ENCODE data around the gene EFHC1. TPM values are rescaled to one million over a fixed set of nuclear protein-coding genes. Genes with fewer than 3 reads are reported as not detected.

Gene EFHC1
- total RNA-seq, 1 donor from 2014 or later: 1.6 TPM

DNA sequence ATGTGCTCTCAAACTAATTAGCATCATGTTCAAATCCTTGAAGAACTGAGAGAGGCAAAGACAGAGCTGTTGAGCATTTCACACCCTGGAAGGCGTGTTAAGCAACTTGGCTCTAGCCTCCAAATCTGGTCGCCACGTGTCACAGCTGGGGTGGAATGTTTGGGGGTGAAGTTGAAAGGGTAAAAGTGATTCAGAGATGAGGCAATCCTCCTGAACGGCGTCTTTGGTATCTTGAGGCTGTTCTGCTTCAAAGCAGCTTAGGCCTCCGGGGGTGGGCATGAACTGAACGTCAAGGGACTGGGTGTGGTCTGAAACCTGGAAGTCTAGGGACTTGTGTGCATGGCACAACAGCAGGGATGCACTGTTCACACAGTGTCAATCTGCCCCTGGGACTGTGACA lies 94.4 kb downstream of the EFHC1 start:
- intact Hi-C loops (cut with micrococcal nuclease): no loop called here

DNA sequence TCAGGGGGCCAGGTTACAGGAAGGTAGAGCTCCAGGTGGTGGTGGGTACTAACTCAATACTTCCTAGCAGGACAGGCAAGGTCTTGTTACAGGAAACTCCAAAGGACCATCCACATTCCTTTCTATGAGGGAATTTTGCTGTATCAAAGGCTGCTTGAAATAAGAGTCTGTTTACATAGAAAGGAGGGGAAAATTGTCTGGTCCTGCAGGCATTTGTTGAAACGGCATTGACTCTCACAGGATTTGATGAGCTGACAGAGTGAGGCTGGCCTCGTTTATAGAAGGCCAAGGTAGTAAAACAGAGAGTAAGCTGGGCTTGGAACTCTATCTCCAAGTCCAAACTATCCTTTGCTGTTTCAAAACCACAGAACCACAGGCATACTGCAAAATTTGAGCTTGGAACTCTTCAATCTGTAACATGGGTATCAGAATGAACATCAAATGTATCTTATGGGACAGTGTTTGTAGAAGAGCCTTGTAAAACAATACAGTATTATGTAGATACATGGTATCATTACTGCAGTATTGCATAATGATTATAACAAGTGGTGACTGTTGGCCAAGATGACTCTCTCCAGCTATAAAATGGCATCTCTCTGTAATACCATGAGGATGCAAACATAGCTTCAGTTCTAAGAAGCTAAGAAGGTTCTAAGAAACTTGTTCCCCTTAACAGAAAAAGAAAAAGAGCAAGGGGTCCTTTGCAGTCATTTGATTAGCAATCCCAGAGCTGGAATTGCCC lies 95.2 kb downstream of the EFHC1 start:
- intact Hi-C loops (cut with micrococcal nuclease): no loop called here

DNA sequence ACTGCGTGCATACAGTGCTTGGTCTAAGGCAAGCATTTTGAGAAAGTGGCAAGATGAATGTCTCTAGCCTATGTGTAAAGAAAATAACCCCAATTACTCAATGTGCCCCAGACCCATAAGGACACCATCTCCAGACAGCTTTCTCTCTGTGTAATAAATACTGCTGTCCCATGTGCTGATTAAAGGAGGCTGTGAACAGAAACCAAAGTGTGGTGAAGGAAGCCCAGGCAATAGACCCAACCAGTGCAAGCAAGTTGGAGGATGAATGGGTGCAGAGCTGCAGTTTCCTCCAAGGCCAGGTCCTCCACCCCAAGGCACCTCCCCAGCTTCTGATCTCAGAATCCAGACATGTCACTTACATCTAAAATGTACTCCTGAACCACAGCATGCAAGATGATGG lies 96.1 kb downstream of the EFHC1 start:
- intact Hi-C loops (cut with micrococcal nuclease): loop anchor here (1.0 kb wide), 1 partner anchor 21 kb away; no protein-coding TSS in a partner anchor

DNA sequence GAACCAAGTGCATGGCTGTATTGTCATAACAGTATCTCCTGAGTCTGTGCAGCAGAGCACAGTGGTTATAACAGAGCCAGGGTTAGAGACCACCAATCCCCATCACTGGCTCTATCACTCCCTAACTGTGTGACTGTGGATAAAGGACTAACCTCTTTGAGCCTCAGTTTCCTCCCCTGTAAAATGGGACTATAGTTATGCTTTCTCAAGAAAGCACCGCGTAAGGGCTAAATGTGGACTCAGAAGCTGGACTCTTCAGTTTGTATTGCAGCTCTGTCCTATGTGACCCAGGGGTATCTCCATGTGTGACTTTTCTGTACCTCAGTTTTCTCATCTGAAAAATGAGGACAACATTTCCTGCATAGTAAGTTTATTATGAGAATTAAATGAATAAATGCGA lies 96.8 kb downstream of the EFHC1 start:
- intact Hi-C loops (cut with micrococcal nuclease): loop anchor here (1.0 kb wide), 1 partner anchor 20 kb away; no protein-coding TSS in a partner anchor

DNA sequence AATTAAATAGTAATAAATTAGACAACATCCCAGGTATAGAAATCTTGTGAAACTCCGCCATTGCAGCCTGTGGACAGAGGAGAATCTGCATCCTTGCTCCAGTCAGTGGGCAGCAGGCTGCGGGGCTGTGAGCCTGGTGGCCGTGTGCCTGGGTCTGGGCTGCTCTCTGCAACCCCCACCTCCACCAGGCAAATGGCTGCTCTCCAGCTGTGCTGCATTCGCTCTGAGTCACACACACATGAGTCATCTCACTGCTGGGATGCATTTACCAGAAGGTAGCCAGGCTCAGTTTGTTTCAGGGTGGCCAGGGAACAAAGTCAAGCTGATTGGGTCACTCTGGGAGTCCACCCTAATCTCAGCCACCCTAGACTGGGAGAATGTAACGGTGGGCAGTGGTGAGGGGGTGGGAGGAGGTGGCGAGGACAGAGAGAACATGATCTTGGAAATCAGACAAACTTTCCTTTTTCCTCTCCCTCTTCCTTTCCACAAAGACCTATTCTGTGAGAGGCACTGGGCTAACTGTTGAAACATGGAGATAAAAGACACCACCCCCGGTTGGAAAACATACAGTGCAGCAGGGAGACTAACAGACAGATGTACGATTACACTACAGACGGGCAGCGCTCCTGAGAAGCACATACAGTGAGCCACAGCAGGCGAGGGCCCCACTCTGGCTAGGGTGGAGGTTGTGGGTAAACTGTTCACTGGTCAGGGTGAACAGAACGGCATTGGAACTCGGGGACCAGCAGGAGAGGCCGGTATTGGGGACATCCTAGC lies 97.5 kb downstream of the EFHC1 start:
- intact Hi-C loops (cut with micrococcal nuclease): no loop called here

DNA sequence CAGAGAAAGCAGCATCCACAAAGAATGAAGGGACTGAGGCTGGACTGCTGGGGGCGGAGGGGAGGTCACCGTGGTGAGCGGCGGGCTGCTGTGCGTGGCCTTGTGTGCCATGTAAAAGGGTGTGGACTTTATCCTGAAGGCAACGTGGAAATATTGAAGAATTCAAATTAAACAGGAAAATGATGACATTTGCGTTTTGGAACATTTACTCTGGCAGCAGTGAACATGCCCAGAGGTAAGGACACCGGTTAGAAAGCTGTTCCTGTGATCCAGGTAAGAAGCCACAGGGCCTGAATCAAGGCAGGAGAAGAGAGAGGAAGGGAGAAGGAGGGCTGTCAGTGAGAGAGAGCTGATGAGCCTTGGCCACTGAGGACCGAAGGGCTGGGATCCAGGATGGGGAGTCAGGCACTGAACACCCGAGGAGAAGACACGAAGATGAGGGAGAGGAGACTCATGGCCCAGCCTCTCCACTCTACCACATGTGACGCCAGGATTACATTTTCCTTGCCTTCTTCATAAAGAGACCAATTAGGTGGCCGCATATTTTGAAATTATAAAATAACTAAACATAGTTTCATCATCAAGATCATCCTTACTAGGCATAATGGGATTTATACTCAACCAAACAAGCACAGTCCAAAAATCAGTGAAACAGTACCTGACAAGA lies 98.3 kb downstream of the EFHC1 start:
- intact Hi-C loops (cut with micrococcal nuclease): no loop called here

DNA sequence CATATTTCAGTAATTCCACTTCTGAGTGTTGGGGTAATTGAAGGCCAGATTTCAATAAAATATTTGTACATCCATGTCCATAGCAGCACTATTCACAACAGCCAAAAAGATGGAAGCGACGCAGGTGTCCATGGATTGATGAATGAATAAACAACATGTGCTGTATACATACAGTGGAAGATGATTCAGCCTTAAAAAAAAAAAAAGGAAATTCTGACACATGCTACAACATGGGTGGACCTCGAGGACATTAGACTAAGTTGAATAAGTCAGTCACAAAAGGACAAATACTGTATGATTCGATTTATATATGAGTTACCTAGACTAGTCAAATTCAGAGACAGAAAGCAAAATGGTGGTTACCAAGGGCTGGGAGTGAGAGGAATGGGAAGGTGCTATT lies 99.5 kb downstream of the EFHC1 start:
- intact Hi-C loops (cut with micrococcal nuclease): no loop called here

DNA sequence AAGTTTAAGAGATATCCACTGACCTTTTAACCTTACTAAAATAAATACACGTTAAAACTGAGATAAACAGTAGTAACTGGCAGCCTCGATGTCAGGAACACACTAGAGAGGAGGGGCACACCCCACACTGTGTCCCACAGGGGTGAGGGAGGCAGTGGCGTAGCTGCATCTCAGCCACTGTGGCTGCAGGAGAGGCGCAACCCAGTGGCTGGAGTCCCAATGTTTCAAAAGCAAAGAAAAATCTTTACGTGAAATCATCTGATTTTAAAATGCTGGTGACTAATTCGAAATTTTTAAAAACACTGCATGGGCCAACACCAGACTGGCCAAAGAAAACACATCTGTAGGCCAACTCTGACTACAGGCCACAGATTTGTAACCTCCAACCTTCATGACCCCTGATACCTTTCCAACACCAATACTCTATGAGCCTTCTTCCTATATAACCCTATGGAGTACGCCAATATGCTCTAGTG lies 102.0 kb downstream of the EFHC1 start:
- intact Hi-C loops (cut with micrococcal nuclease): no loop called here

DNA sequence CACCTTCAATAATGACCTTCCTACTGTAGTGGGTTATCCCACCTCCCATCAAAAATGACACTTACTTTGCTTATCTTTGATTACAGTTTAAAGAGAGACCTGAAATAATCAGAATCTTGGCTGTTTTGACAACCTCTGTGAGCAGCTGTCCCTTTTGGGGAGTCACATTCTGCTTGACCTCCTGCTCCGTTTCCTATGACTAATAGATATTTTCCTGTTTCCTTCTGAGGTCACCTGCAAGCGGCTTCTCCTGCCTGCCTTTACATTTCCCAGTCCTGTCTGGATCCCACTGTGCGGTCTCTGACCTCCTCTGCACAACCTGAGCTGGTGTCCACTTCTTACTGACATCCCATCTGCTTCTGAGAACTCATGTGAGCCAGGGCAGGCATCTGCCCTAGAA lies 102.5 kb downstream of the EFHC1 start:
- intact Hi-C loops (cut with micrococcal nuclease): no loop called here

DNA sequence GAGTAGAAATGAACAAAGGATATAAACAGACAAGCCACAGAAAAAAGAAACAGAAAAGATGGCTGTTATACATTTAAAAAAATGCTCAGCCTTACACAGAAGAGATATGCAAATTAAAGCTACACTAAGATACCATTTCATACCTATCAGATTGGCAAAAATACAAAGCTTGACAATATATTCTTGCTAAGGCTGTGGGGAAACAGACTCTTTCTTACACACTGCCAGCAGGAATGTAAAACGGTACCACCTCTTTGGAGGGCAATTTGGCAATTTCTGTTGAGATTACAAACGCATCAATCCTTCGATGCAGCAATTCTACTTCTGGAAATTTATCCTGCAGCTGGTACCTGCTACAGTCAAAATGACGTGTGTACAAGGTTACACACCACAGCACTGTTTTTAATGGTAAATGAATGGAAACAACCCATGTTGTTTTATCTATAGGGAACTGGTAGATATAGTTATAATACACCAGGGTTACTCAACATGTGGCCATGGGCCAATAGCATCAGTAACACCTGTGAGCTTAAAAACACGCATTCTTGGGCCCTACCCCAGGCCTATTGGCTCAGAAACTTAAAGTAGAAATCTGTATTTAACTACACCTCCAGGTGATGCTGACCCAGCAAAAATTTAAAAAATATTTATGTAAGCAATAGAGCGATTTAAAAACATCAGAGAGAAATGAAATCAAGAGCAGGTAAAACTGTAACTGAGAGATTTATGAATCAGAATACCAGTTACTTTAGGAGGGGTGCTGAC lies 103.4 kb downstream of the EFHC1 start:
- intact Hi-C loops (cut with micrococcal nuclease): no loop called here

DNA sequence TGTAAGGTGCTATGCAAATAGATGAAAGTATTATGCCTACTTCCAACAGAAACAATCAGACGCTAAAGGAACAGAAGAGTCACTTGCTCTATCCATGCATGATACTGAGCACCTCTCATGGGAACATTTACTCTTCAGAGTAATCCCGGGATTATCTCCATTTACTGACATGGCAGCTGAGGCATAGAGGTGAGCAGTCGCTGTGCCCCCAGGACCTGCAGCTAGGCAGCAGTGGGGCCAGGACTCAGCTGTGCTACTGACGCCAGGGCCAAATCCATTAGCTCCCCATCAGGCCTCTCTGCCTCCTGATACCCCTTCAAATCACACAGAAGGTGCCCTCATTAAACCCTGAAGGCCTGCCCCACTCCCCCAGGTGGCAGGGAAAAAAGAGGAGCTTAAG lies 104.8 kb downstream of the EFHC1 start:
- intact Hi-C loops (cut with micrococcal nuclease): no loop called here

DNA sequence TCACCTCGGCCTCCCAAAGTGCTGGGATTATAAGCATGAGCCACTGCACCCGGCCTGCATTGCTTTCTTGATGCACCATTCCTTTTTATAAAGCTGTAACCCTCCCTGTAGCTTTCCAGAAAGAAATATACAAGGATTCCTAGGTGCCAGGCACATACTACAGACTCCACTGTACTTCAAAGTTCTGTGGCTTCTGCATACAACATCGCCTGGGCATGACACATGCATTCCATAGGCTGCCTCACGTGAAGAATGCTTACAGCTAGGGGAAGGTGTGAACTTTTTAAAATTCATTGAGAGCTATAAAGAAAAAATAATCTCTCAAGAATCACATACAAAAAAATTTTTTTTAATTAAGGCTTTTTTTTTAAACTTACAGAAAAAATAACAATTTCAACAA lies 106.5 kb downstream of the EFHC1 start:
- intact Hi-C loops (cut with micrococcal nuclease): no loop called here

DNA sequence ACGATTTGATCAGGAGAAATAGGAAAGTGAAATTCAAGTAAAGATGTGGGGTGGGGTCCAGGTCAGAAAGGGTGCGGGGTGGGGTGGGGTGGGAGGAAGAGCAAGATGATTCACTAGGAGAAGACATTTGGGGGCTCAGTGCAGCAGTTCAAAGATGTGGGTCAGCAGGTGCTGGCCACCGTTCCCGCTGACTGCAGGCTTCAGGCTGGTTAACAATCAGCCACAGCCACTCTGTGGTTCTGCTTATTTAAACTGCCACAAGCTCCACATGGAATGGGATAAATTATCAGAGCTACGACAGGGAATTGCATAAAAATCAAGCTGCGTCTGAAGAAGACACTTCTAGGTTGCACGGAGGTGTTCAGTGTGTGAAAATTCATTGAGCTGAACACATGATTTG lies 107.3 kb downstream of the EFHC1 start:
- intact Hi-C loops (cut with micrococcal nuclease): no loop called here

DNA sequence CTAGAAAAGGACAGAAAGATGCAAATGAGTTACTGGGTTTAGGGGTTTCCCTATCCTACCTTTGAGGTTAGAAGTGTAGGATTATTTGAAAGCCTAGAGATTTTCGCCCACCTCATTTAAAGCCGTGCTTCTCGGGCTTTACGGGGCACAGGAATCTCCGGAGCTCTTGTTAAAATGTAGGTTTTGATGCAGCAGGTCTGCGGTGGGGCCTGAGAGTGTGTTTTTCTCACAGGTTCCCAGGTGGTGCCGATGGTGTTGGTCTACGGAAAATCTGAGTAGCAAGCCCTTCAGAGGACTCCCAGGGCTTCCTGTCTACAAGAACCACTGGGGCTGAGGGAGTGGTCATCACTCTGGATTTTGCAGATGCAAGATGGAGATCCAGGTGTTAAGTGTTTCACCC lies 109.2 kb downstream of the EFHC1 start:
- intact Hi-C loops (cut with micrococcal nuclease): no loop called here

DNA sequence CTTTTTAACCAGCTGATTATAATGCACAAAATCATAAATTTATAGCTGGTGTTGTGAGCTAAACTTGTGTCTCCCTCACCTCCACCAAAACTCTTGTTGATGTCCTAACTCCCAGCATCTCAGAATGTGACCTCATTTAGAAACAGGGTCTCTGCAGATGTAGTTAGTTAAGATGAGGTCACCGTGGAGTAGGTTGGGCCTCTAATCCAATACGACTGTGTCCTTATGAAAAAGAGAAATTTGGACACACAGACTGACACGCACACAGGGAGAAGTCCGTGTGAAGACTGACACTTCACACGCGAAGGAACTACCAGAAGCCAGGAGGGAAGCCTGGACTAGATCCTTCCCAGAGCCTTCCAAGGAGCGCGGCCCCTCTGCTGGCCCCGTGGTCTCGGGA lies 110.2 kb downstream of the EFHC1 start:
- intact Hi-C loops (cut with micrococcal nuclease): no loop called here

DNA sequence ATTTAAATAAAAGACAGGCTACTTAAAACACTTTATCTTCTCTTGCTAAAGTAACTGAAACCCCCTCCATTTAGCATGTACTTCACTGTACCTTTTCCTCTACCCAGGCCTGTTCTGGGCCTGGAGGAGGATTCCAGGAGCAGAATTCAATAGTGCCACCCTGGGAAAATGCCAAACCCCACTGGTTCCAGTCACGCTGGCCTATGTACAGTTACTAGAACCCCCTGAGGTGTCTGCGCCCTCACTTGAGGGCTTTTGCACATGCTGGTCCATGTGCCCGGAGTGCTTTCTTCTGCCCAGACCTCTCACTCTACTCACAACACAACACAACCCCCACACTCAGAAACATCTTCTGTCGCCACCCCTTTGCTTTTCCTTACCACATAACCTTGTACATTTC lies 111.3 kb downstream of the EFHC1 start:
- intact Hi-C loops (cut with micrococcal nuclease): no loop called here

DNA sequence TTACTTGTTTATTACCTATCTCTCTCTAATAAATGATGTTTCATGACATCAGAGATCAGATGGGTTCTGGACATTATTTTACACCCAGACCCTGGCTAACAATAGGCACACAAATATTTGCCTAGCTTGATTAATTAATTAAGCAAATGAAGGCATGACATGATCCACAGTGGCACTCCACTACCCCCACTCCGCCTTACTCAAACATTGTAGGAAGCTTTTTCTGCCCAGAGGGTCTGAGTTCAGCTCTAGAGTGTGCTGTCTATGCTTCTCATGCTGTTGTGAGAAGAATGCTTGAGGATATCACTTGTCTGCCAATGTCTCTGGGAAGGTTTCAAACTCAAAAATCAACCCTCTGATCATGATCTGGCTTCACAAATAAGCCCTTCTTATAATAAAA lies 111.7 kb downstream of the EFHC1 start:
- intact Hi-C loops (cut with micrococcal nuclease): no loop called here

DNA sequence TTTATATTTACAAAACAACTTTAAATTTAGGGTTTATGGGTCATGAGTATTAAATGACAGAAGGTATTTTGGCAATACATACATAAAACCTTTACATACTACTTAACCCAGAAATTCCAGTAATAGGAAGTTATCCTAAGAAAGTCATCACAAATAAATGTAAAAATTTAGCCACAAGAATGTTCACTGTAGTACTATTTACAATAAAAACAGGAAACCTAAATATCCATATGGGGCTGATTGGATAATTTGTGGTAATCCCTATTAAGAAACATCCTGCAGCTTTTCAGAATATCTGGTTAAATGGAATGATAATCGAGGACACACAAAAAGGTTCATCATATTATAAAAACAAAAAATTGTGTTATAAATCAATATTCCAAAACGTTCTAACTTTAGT lies 112.3 kb downstream of the EFHC1 start:
- intact Hi-C loops (cut with micrococcal nuclease): no loop called here

DNA sequence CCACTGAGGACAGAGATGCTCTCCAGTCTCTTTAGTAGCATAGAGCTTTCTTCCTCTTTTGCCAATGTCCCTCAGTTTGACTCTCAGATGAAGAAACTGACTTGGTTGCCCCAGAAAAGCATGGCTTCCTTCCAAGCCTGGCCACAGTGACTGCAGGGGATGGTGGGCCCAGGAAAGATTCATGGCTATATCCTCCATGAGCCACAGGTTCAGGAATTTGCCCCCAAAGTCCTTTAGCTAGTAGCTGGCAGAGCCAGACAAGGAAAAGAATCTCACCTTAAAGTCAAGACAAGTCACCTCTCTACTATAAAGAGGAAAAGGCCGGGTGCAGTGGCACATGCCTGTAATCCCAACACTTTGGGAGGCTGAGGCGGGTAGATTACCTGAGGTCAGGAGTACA lies 113.3 kb downstream of the EFHC1 start:
- intact Hi-C loops (cut with micrococcal nuclease): no loop called here

DNA sequence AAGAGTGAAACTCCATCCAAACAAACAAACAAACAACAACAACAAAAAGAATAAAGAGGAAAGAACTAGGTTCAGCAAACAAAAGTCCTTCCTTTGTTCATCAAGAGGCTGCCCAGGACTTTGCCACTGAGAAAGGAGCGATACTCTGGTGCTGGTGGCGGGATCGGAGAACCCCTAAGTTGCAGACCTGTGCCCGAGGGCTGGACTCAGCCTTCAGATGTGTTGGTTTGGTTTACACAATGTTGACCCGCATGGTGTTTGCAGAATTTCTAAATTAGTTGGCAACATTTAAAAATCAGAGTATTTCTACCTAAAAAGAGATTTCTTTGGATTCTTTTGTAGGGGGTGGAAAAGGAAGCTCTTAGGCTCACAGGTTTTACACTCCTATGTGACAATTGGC lies 114.2 kb downstream of the EFHC1 start:
- intact Hi-C loops (cut with micrococcal nuclease): loop anchor here (2.0 kb wide), 2 partner anchors 42 to 114 kb away; partner anchors contain the start of gene EFHC1

DNA sequence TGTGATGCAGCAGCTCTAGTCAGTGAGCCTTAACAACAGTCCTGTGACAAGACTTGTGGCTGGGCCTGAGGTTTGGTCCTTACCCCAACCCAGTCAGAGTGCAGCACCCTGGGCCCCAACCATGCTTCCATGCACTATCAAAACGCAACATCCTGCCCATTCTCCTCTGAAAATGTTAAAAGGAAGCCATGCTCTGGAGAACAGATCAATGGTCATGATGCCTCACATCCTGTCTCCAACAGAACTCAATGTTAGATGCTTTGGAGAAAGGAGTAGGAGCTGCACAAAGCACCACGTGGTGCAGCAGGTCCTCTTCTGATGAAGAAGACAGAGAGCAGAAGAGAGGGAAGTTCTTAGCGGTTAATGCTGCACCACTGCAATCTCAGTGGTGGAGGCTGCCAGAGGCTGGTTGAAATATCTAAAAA lies 114.8 kb downstream of the EFHC1 start:
- intact Hi-C loops (cut with micrococcal nuclease): loop anchor here (1.0 to 5.0 kb wide), 5 partner anchors 40 to 127 kb away; partner anchors contain the start of gene EFHC1
